ENCODE results near the gene PKP2.

PKP2 gene

GRCh38 chr12:32756476-32757066, 140.0 kb downstream of the PKP2 start:
- DNase-seq (ENCODE audit: low read depth in 2 of 2, low spot score in 1 of 2) = no peak

GRCh38 chr12:32755654-32756475, 140.7 kb downstream of the PKP2 start, which contains the start of gene YARS2:
Gene YARS2, minus strand, starts transcription at chr12:32755897. Its CDS starts 23 bp downstream, at chr12:32755874.
- peak; percentile 78 to 82 for DNase-seq (ENCODE audit: low read depth in 2 of 2, low spot score in 1 of 2)

- DNase-seq (ENCODE audit: low read depth in 2 of 2, low spot score in 1 of 2) = peak; percentile 20 to 41
Measured at GRCh38 chr12:32755051-32755653, 141.4 kb downstream of the PKP2 start.

- DNase-seq (ENCODE audit: low read depth in 2 of 2, low spot score in 1 of 2) = no peak
Measured at GRCh38 chr12:32754111-32754510, 142.5 kb downstream of the PKP2 start.

- no peak for DNase-seq (ENCODE audit: low read depth in 2 of 2, low spot score in 1 of 2)
Measured at GRCh38 chr12:32753605-32754004, 143.0 kb downstream of the PKP2 start.

GRCh38 chr12:32743264-32743663, 153.3 kb downstream of the PKP2 start:
- DNase-seq (ENCODE audit: low read depth in 2 of 2, low spot score in 1 of 2) = no peak

- DNase-seq (ENCODE audit: low read depth in 2 of 2, low spot score in 1 of 2) = no peak
Measured at GRCh38 chr12:32742133-32742532, 154.4 kb downstream of the PKP2 start.

Measured in stimulated activated CD8-positive, alpha-beta memory T cell treated with anti-CD3 and anti-CD28 coated beads, Interleukin-4, amount 100 ng/mL, for 4 hours (primary cell).